Esophagus muscularis mucosa (tissue), 4 donors: ENCODE measurements around the gene PSG11.

ENCODE experiments used
- CTCF ChIP-seq, 3 experiments: fragments of 200-600 bp in 2 of 3; fragments of 450-650 bp in 1 of 3; sonication (generic) in 2 of 3; IDR thresholded peaks; one replicate each; pipeline ENCODE4 v1.5.1; 2017 to 2019; ENCODE audit warnings: antibody characterized with exemption in 3 of 3, mild to moderate bottlenecking in 2 of 3, moderate library complexity in 1 of 3
- EP300 ChIP-seq: sonication (generic); formaldehyde crosslinking; IDR thresholded peaks from one replicate; pipeline ENCODE4 v1.6.1; 2017; ENCODE audit warnings: antibody characterized with exemption
- POLR2A ChIP-seq: fragments of 450-650 bp; IDR thresholded peaks from one replicate; pipeline ENCODE4 v1.6.1; 2017; ENCODE audit warnings: antibody characterized with exemption, moderate library complexity, mild to moderate bottlenecking, low read depth

DNA sequence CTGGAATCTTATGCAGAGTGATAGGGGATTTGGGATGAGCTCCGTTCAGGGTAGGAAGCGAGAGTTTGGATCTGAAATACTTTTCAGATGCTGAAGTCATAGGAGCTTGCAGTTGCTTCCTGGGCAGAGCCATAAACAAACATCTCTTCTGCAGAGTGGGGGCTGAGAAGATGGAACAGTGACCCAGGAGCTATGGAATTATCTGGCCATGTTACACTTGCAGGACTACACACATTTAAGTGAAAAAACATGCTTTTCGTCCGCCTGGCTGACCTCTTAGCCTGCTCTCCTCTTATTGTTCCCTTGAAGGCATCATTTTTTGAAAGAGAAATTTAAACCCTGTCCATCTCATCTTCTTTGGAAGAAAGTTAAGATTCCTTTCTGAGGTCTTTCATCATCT is 40.7 kb downstream of the PSG11 start:
- TF ChIP-seq CTCF (IDR thresholded peaks at IDR 0.05) (no peak), POLR2A (no peak), EP300 (no peak)
